Sigmoid colon (tissue), 4 donors: ENCODE results near the gene FNDC3A.
"Not testable (repeated sequence)": the region's sequence is repeated elsewhere in the genome, so short reads cannot be mapped to it uniquely, and the experiment has no call there.

ENCODE experiments used
- EP300 ChIP-seq, 4 donors: sonication (generic); formaldehyde crosslinking; IDR thresholded peaks; one replicate each; pipeline ENCODE4 v1.6.1; 2017; ENCODE audit warnings: antibody characterized with exemption in 4 of 4
- POLR2A ChIP-seq, 2 donors: fragments of 450-650 bp; IDR thresholded peaks; one replicate each; pipeline ENCODE4 v1.6.1; 2016; ENCODE audit warnings: antibody characterized with exemption in 2 of 2, mild to moderate bottlenecking in 2 of 2, moderate library complexity in 2 of 2
- POLR2AphosphoS5 ChIP-seq, 4 donors: sonication (generic); formaldehyde crosslinking; IDR thresholded peaks; one replicate each; pipeline ENCODE4 v1.6.1; 2017; ENCODE audit warnings: antibody characterized with exemption in 4 of 4
- TF ChIP-seq, protein P1 (sequence below), 4 experiments: fragments of 450-650 bp in 3 of 4; fragments of 200-600 bp in 1 of 4; IDR thresholded peaks; one replicate each; pipeline ENCODE4 v1.5.1; 2016 to 2019; ENCODE audit warnings: antibody characterized with exemption in 4 of 4, mild to moderate bottlenecking in 3 of 4, moderate library complexity in 2 of 4

DNA sequence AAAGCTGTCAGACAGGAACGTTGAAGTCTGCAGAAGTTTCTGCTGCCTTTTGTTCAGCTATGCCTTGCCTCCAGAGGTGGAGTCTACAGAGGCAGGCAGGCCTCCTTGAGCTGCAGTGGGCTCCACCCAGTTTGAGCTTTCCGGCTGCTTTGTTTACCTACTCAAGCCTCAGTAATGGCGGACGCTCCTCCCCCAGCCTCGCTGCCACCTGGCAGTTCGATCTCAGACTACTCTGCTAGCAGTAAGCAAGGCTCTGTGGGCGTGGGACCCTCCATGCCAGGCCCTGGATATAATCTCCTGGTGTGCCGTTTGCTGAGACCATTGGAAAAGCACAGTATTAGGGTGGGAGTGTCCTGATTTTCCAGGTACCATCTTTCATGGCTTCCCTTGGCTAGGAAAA lies 187.4 kb downstream of the FNDC3A start:
- TF ChIP-seq, protein P1, sequence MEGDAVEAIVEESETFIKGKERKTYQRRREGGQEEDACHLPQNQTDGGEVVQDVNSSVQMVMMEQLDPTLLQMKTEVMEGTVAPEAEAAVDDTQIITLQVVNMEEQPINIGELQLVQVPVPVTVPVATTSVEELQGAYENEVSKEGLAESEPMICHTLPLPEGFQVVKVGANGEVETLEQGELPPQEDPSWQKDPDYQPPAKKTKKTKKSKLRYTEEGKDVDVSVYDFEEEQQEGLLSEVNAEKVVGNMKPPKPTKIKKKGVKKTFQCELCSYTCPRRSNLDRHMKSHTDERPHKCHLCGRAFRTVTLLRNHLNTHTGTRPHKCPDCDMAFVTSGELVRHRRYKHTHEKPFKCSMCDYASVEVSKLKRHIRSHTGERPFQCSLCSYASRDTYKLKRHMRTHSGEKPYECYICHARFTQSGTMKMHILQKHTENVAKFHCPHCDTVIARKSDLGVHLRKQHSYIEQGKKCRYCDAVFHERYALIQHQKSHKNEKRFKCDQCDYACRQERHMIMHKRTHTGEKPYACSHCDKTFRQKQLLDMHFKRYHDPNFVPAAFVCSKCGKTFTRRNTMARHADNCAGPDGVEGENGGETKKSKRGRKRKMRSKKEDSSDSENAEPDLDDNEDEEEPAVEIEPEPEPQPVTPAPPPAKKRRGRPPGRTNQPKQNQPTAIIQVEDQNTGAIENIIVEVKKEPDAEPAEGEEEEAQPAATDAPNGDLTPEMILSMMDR (IDR thresholded peaks at IDR 0.05) = not testable (repeated sequence)
- TF ChIP-seq POLR2AphosphoS5, EP300, POLR2A (IDR thresholded peaks at IDR 0.05): not testable (repeated sequence)
